ENCODE results near the gene OLFML2A. TPM values are rescaled to one million over a fixed set of nuclear protein-coding genes. Genes with fewer than 3 reads are reported as not detected.

The OLFML2A gene
- total and polyA plus RNA-seq, 2 of the 13 experiments (the other 11 are each of a cell fraction or from before 2014, with no cell fraction given) = 0.01 to 0.02 TPM

DNA sequence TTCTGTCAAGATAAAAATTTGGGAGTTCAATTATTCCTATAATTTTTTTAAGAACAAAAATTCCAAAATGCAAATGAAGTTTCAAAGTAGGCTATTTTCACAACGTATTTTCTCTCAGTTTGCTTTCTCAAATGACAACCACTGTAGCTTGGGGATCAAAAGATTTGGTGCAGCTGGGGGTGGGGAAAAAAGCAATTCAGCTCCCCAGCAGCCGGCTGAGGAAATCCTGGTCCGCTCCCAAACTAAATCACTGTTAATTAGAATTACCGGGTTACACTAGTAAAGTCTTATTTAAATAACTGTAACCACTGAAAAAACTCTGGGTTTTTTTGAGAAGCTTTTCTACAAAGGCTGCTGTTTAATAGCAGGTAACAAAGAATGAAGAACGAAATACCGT, 11.5 kb upstream of the OLFML2A start:
- intact Hi-C loops (cut with micrococcal nuclease; ENCODE audit: unreplicated experiment) (loop anchor here (2.0 kb wide), 1 partner anchor 53 kb away; no protein-coding TSS in a partner anchor), in situ Hi-C loops (cut with HindIII; ENCODE audit: extremely low pct_ligation_motif_present, low pct_unique_long_range_greater_than_20kb) (no loop called here)
- no peak overlapping the region for H3K27ac ChIP-seq (ENCODE audit: extremely low read length, insufficient read depth, low read length)
- H2AFZ ChIP-seq (ENCODE audit: low read length) = no peak overlapping the region
- H3K27me3 ChIP-seq (ENCODE audit: control insufficient read depth in 1 of 2, insufficient read depth in 2 of 2, low read length in 2 of 2) = no peaks in the 10 kb centered on the region; a peak in 1 of 5 replicates
- ChIA-PET POLR2A (interaction anchor here (1.0 to 1.3 kb wide), 2 partner anchors 31 to 106 kb away, joined by 3 read pairs; no protein-coding TSS in a partner anchor), CTCF (ENCODE audit: low intra/inter-chr PET ratio, low total read pairs) (interaction anchor here (2.5 kb wide), 2 partner anchors 53 to 148 kb away, joined by 7 to 21 read pairs; no protein-coding TSS in a partner anchor)
- TF ChIP-seq GABPA (IDR thresholded peaks at IDR 0.05; ENCODE audit: low read depth, low read length) (no peak), GABPA (CRISPR knock-in tag; IDR thresholded peaks at IDR 0.05; ENCODE audit: low read depth) (no peak), ZNF253 (CRISPR knock-in tag; IDR thresholded peaks at IDR 0.05; ENCODE audit: borderline replicate concordance) (no peak), NFYC (CRISPR knock-in tag; IDR thresholded peaks at IDR 0.05) (no peak), ZSCAN29 (CRISPR knock-in tag; conservative IDR thresholded peaks at IDR 0.05) (no peak), ZNF552 (CRISPR knock-in tag; IDR thresholded peaks at IDR 0.05; ENCODE audit: borderline replicate concordance) (no peak)
- TF ChIP-seq, protein P1, sequence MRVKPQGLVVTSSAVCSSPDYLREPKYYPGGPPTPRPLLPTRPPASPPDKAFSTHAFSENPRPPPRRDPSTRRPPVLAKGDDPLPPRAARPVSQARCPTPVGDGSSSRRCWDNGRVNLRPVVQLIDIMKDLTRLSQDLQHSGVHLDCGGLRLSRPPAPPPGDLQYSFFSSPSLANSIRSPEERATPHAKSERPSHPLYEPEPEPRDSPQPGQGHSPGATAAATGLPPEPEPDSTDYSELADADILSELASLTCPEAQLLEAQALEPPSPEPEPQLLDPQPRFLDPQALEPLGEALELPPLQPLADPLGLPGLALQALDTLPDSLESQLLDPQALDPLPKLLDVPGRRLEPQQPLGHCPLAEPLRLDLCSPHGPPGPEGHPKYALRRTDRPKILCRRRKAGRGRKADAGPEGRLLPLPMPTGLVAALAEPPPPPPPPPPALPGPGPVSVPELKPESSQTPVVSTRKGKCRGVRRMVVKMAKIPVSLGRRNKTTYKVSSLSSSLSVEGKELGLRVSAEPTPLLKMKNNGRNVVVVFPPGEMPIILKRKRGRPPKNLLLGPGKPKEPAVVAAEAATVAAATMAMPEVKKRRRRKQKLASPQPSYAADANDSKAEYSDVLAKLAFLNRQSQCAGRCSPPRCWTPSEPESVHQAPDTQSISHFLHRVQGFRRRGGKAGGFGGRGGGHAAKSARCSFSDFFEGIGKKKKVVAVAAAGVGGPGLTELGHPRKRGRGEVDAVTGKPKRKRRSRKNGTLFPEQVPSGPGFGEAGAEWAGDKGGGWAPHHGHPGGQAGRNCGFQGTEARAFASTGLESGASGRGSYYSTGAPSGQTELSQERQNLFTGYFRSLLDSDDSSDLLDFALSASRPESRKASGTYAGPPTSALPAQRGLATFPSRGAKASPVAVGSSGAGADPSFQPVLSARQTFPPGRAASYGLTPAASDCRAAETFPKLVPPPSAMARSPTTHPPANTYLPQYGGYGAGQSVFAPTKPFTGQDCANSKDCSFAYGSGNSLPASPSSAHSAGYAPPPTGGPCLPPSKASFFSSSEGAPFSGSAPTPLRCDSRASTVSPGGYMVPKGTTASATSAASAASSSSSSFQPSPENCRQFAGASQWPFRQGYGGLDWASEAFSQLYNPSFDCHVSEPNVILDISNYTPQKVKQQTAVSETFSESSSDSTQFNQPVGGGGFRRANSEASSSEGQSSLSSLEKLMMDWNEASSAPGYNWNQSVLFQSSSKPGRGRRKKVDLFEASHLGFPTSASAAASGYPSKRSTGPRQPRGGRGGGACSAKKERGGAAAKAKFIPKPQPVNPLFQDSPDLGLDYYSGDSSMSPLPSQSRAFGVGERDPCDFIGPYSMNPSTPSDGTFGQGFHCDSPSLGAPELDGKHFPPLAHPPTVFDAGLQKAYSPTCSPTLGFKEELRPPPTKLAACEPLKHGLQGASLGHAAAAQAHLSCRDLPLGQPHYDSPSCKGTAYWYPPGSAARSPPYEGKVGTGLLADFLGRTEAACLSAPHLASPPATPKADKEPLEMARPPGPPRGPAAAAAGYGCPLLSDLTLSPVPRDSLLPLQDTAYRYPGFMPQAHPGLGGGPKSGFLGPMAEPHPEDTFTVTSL (CRISPR knock-in tag; IDR thresholded peaks at IDR 0.05; ENCODE audit: borderline replicate concordance) = no peak
- TF ChIP-seq, protein P2, sequence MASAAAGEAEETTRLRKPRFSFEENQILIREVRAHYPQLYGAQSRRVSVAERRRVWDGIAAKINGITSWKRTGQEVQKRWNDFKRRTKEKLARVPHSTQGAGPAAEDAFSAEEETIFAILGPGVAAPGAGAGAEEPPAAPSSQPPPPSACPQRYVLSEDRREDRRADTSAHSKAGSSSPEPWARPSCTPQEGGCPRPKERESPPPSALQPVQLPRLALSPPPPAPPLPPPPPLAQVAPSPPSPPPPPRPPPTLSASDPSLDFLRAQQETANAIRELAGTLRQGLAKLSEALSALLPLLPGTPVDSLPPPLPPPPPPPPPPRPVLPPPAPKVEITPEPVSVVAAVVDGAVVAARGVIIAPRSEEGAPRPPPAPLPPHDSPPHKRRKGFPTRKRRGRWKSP (CRISPR knock-in tag; IDR thresholded peaks at IDR 0.05) = no peak
- H3K4me2 ChIP-seq (ENCODE audit: low read depth, low read length) = no peak overlapping the region
- peaks cover 21% of the 10 kb centered on the region; the same call in 1 of the 2 replicates for H4K20me1 ChIP-seq (ENCODE audit: insufficient read depth, low read length)
- H3K9ac ChIP-seq (ENCODE audit: insufficient read depth, low read depth, low read length) = no peak overlapping the region
- H3K4me3 ChIP-seq (replicated peaks in 1 of 3; ENCODE audit: insufficient read depth in 1 of 3, low read depth in 2 of 3, low read length in 3 of 3) = no peak overlapping the region
- BruUV-seq (replicated peaks) = no TSS peak
- FAIRE-seq (no peak), ATAC-seq (no peak), DNase-seq (ENCODE audit: low spot score) (no peak)
- H3K4me1 ChIP-seq (ENCODE audit: insufficient read depth, low read length) = peaks cover 61% of the 10 kb centered on the region
- 92% methylated on average over 6 of the region's 6 CpGs for WGBS (ENCODE audit: low lambda C conversion rate)
- H3K36me3 ChIP-seq (replicated peaks in 1 of 2; ENCODE audit: control insufficient read depth in 1 of 2, insufficient read depth in 2 of 2, low read length in 2 of 2) = no peaks in the 10 kb centered on the region
- H3K79me2 ChIP-seq (ENCODE audit: insufficient read depth, low read length) = peaks cover 100% of the 10 kb centered on the region
- no peaks in the 10 kb centered on the region for H3K9me3 ChIP-seq (ENCODE audit: low read length)

Measured in HepG2 (cell line).